ENCODE measurements around the gene CD164.

GRCh38 chr6:109370336-109370735, 11.9 kb downstream of the CD164 start:
- TF ChIP-seq EP300 (IDR thresholded peaks at IDR 0.05; ENCODE audit: borderline replicate concordance in 1 of 2, low read depth in 1 of 2, low read length in 1 of 2) (no peak), TCF12 (IDR thresholded peaks at IDR 0.05) (no peak), CTCF (IDR thresholded peaks at IDR 0.05) (no peak), TAF1 (IDR thresholded peaks at IDR 0.05; ENCODE audit: borderline replicate concordance, low read depth, low read length) (no peak), FOXJ3 (CRISPR knock-in tag; IDR thresholded peaks at IDR 0.05) (no peak), SMC3 (IDR thresholded peaks at IDR 0.05; ENCODE audit: low read depth, low read length) (no peak), YY1 (IDR thresholded peaks at IDR 0.05; ENCODE audit: low read depth) (no peak), SIN3A (IDR thresholded peaks at IDR 0.05; ENCODE audit: borderline replicate concordance, low read depth, low read length) (no peak), MAX (IDR thresholded peaks at IDR 0.05; ENCODE audit: low read depth) (no peak), EZH2phosphoT487 (IDR thresholded peaks at IDR 0.05; ENCODE audit: borderline replicate concordance, low read depth) (no peak), MEF2A (IDR thresholded peaks at IDR 0.05; ENCODE audit: borderline replicate concordance, low read depth) (no peak), RFX5 (IDR thresholded peaks at IDR 0.05; ENCODE audit: low read length) (no peak), REST (IDR thresholded peaks at IDR 0.05; ENCODE audit: low read depth, low read length) (no peak), TEAD4 (IDR thresholded peaks at IDR 0.05; ENCODE audit: borderline replicate concordance, insufficient read depth) (no peak)
